Mesenchymal stem cell (in vitro differentiated cells and primary cell): ENCODE measurements around the gene CLTA.

ENCODE experiments used
- DNase-seq: peaks from one replicate; pipeline ENCODE4 v3.0.0-alpha.2; 2013
- H2AFZ ChIP-seq: one replicate; pipeline ENCODE4 v1.6.1; 2013; ENCODE audit warnings: low read depth, mild to moderate bottlenecking, control low read depth, inconsistent platforms, low read length, moderate library complexity
- H2AK5ac ChIP-seq: 2 replicates; pipeline ENCODE4 v1.6.1; 2013; ENCODE audit warnings: low read length, moderate library complexity, mild to moderate bottlenecking, inconsistent platforms; ENCODE audit not compliant: severe bottlenecking
- H2BK120ac ChIP-seq: one replicate; pipeline ENCODE4 v1.6.1; 2013; ENCODE audit warnings: low read depth, mild to moderate bottlenecking, inconsistent platforms, low read length, moderate library complexity
- H2BK12ac ChIP-seq, 2 experiments: one replicate each; pipeline ENCODE4 v1.6.1; 2013; ENCODE audit warnings: inconsistent platforms in 2 of 2, low read length in 2 of 2, mild to moderate bottlenecking in 2 of 2, moderate library complexity in 2 of 2, control low read depth in 1 of 2
- H2BK15ac ChIP-seq: one replicate; pipeline ENCODE4 v1.6.1; 2013; ENCODE audit warnings: mild to moderate bottlenecking, low read depth, inconsistent platforms; ENCODE audit not compliant: poor library complexity, severe bottlenecking
- H2BK5ac ChIP-seq: 2 replicates; pipeline ENCODE4 v1.6.1; 2013; ENCODE audit warnings: low read depth, mild to moderate bottlenecking, low read length, control low read depth, inconsistent platforms; ENCODE audit not compliant: poor library complexity, severe bottlenecking
- H3K14ac ChIP-seq, 2 experiments: one replicate each; pipeline ENCODE4 v1.6.1; 2013; ENCODE audit warnings: inconsistent platforms in 2 of 2, low read length in 2 of 2, control low read depth in 1 of 2, mild to moderate bottlenecking in 1 of 2, moderate library complexity in 1 of 2
- H3K18ac ChIP-seq, 2 experiments: one replicate each; pipeline ENCODE4 v1.6.1; 2013; ENCODE audit warnings: inconsistent platforms in 2 of 2, low read length in 2 of 2, control low read depth in 1 of 2, low read depth in 1 of 2, mild to moderate bottlenecking in 1 of 2
- H3K23ac ChIP-seq, 2 experiments: one replicate each; pipeline ENCODE4 v1.6.1; 2013; ENCODE audit warnings: inconsistent platforms in 2 of 2, low read length in 2 of 2, mild to moderate bottlenecking in 2 of 2, moderate library complexity in 2 of 2, control low read depth in 1 of 2
- H3K27ac ChIP-seq: 2 replicates; pipeline ENCODE4 v1.5.1; 2013; ENCODE audit warnings: mild to moderate bottlenecking, moderate library complexity, low read length, control low read depth, inconsistent platforms; ENCODE audit not compliant: poor library complexity, severe bottlenecking
- H3K27me3 ChIP-seq, 2 experiments: 2 replicates each; pipeline versions ENCODE4 v1.6.1 to v1.7.0; 2013; ENCODE audit warnings: low read length in 2 of 2, mild to moderate bottlenecking in 2 of 2, moderate library complexity in 2 of 2, control low read depth in 1 of 2, inconsistent platforms in 1 of 2; ENCODE audit not compliant: control insufficient read depth in 1 of 2, insufficient read depth in 1 of 2
- H3K36me3 ChIP-seq, 2 experiments: 2 replicates each; pipeline versions ENCODE4 v1.6.1 to v1.7.0; 2013; ENCODE audit warnings: low read length in 2 of 2, control low read depth in 1 of 2, inconsistent platforms in 1 of 2, low read depth in 1 of 2, mild to moderate bottlenecking in 1 of 2; ENCODE audit not compliant: insufficient read depth in 2 of 2, control insufficient read depth in 1 of 2
- H3K4ac ChIP-seq, 2 experiments: one replicate each; pipeline ENCODE4 v1.6.1; 2013; ENCODE audit warnings: inconsistent platforms in 2 of 2, low read length in 2 of 2, mild to moderate bottlenecking in 2 of 2, moderate library complexity in 2 of 2, control low read depth in 1 of 2, low read depth in 1 of 2
- H3K4me1 ChIP-seq: 2 replicates; pipeline ENCODE4 v1.6.1; 2013; ENCODE audit warnings: low read depth, low read length, control low read depth; ENCODE audit not compliant: control insufficient read depth, insufficient read depth
- H3K4me2 ChIP-seq: 2 replicates; pipeline ENCODE4 v1.6.1; 2013; ENCODE audit warnings: low read length, mild to moderate bottlenecking, inconsistent platforms; ENCODE audit not compliant: poor library complexity, severe bottlenecking
- H3K4me3 ChIP-seq, 2 experiments: 2 replicates each; pipeline versions ENCODE4 v1.5.1 to v1.7.0; 2013; ENCODE audit warnings: low read length in 2 of 2, mild to moderate bottlenecking in 2 of 2, control low read depth in 1 of 2, low read depth in 1 of 2; ENCODE audit not compliant: insufficient read depth in 1 of 2
- H3K79me1 ChIP-seq: replicated peaks from 2 replicates; pipeline ENCODE4 v1.6.1; 2013; ENCODE audit warnings: mild to moderate bottlenecking, control low read depth, low read length, inconsistent platforms; ENCODE audit not compliant: poor library complexity, severe bottlenecking
- H3K9ac ChIP-seq: 2 replicates; pipeline ENCODE4 v1.7.0; 2013; ENCODE audit warnings: mild to moderate bottlenecking, low read length, moderate library complexity
- H3K9me3 ChIP-seq: 2 replicates; pipeline ENCODE4 v1.7.0; 2013; ENCODE audit warnings: mild to moderate bottlenecking, low read length; ENCODE audit not compliant: control insufficient read depth
- H4K8ac ChIP-seq: one replicate; pipeline ENCODE4 v1.6.1; 2013; ENCODE audit warnings: inconsistent platforms, mild to moderate bottlenecking, low read length, moderate library complexity
- H4K91ac ChIP-seq: one replicate; pipeline ENCODE4 v1.6.1; 2013; ENCODE audit warnings: mild to moderate bottlenecking, low read length, inconsistent platforms
- WGBS: methylation state at CpG from one replicate; pipeline ENCODE4 v1.1.7; 2013; ENCODE audit warnings: mixed read lengths; 5-methylcytosine and 5-hydroxymethylcytosine counted together

Gene CLTA

DNA sequence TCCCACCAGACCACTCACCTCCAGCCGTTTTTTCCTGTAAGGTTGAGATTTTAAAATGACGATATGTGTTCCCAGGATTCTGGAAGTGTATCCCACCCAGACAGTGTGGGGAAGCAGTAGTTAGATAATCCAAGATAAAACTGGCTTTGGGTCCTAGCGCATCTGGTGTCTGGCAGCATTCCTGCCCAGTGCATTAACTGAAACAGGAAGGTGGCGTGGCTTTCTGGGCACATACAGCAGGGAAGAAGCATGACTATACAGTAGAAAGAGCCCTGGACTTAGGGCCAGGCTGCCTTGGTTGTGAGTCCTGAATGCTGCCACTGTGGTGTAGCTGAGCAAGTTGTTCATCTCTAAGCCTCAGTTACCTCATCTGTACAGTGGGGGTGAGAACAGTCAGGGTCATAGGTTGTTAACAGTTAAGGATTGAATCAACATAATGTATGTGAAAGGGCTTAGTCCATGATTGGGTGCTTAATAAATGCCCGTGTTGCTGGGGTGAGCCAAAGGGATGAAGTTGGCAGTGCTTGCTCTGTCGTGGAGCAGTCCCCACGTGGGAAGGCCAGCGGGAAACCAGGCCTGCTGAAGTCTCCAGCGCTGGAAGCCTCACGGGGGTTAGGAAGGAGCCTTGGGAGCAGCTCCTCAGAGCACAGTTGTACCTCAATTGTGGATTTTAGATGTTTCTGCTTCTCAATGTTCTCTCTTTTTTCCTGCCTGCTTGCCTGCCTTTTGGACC is 18.0 kb downstream of the CLTA start:
- Histone ChIP-seq H3K14ac (no peak overlapping the region), H2BK5ac (no peak overlapping the region), H3K18ac (no peak overlapping the region), H4K91ac (no peak overlapping the region), H2BK12ac (no peak overlapping the region), H4K8ac (no peak overlapping the region), H2BK120ac (no peak overlapping the region), H3K36me3 (peaks cover 64 to 91% of the 10 kb centered on the region in 2 experiments), H2AK5ac (peak overlapping the region; percentile 23), H3K4me2 (no peak overlapping the region), H3K4me1 (peaks cover 16% of the 10 kb centered on the region), H3K4ac (no peak overlapping the region), H3K23ac (peak overlapping the region in 1 of 2 experiments; percentile 28), H3K9ac (peak overlapping the region; percentile 65), H3K9me3 (no peaks in the 10 kb centered on the region), H3K4me3 (no peak overlapping the region), H2BK15ac (no peak overlapping the region), H3K27ac (peak overlapping the region; percentile 67), H3K79me1 (peaks cover 12% of the 10 kb centered on the region), H2AFZ (no peak overlapping the region), H3K27me3 (no peaks in the 10 kb centered on the region)
- DNase-seq, result no peak
- 95% methylated on average over 10 of the region's 10 CpGs for WGBS

DNA sequence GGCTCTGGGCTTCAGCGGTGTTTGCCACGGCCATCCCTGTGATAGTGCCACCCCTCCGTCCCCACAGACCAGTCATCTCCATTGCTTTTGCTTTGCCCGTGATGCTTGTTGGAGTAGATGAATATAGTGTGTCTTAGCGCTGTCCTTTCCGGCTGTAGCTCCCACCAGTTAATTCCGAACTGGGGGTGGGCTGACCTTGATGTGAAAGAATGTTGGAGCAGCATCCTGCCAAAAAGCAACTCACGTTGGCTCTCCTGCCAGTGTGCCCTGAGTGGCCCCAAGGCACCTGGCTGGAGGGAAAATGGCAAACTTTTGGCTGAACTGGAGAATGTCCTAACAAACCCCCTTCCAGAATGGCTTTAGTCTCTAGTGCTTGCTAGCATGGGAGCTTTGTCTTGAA is 20.0 kb downstream of the CLTA start:
- H3K9me3 ChIP-seq, result no peaks in the 10 kb centered on the region

DNA sequence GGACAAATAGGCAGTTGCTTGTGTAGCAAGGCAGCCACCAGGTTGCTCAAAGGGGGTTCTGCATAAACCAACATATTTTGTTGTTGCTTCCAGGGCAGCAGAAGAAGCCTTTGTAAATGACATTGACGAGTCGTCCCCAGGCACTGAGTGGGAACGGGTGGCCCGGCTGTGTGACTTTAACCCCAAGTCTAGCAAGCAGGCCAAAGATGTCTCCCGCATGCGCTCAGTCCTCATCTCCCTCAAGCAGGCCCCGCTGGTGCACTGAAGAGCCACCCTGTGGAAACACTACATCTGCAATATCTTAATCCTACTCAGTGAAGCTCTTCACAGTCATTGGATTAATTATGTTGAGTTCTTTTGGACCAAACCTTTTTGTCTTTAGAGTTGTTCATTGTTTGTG is 20.8 kb downstream of the CLTA start:
- Histone ChIP-seq H3K18ac (no peak overlapping the region), H4K8ac (no peak overlapping the region), H3K36me3 (peaks cover 52 to 87% of the 10 kb centered on the region in 2 experiments), H3K23ac (no peak overlapping the region), H2BK15ac (no peak overlapping the region), H3K9ac (no peak overlapping the region), H3K79me1 (peaks cover 11% of the 10 kb centered on the region), H3K4me3 (no peak overlapping the region), H2AFZ (no peak overlapping the region), H3K27ac (no peak overlapping the region), H4K91ac (no peak overlapping the region), H3K14ac (no peak overlapping the region), H3K4me2 (no peak overlapping the region), H2BK120ac (no peak overlapping the region), H3K9me3 (no peaks in the 10 kb centered on the region), H3K4ac (no peak overlapping the region), H2AK5ac (no peak overlapping the region), H2BK12ac (no peak overlapping the region), H3K4me1 (peaks cover 16% of the 10 kb centered on the region), H2BK5ac (no peak overlapping the region), H3K27me3 (no peaks in the 10 kb centered on the region)
- WGBS, result over 99% methylated on average over 6 of the region's 7 CpGs
- no peak for DNase-seq

More for the DNA sequence above, 20.0 kb downstream of the CLTA start:
- no peak overlapping the region for H3K14ac ChIP-seq
- peaks cover 9% of the 10 kb centered on the region for H3K79me1 ChIP-seq
- H2BK15ac ChIP-seq, result no peak overlapping the region
- H3K9ac ChIP-seq, result no peak overlapping the region
- DNase-seq, result no peak
- no peak overlapping the region for H2AFZ ChIP-seq
- peaks cover 16% of the 10 kb centered on the region for H3K4me1 ChIP-seq
- no peak overlapping the region for H3K23ac ChIP-seq
- H2BK12ac ChIP-seq, result no peak overlapping the region
- H2BK120ac ChIP-seq, result no peak overlapping the region
- H3K18ac ChIP-seq, result no peak overlapping the region
- no peak overlapping the region for H3K4me3 ChIP-seq
- 93% methylated on average over 7 of the region's 8 CpGs for WGBS
- no peak overlapping the region for H2AK5ac ChIP-seq
- no peak overlapping the region for H3K4me2 ChIP-seq
- no peaks in the 10 kb centered on the region for H3K27me3 ChIP-seq
- no peak overlapping the region for H3K27ac ChIP-seq
- no peak overlapping the region for H3K4ac ChIP-seq
- H3K36me3 ChIP-seq, result peaks cover 53 to 89% of the 10 kb centered on the region in 2 experiments
- H4K8ac ChIP-seq, result no peak overlapping the region
- H4K91ac ChIP-seq, result no peak overlapping the region
- no peak overlapping the region for H2BK5ac ChIP-seq

DNA sequence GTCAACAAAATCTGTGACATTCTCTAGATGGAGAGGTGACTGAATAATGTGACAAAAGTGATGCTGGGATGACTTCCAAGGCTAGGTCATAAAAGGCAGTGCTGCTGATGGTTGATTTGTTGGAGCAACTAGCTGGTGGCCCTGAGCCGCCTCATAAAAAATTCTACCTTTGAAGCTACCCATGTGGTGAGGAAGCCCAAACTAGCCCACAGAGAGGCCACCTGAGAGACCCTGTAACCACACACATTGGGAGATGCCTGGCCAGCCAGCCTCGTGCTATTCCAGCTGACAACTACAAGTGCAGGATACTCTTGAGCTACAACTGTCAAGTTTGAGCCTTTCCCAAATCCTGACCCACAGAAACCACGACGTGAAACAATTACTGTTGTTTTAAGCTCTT is 22.7 kb downstream of the CLTA start:
- DNase-seq, result no peak
- Histone ChIP-seq H3K4me1 (peaks cover 11% of the 10 kb centered on the region), H2AFZ (no peak overlapping the region), H3K14ac (no peak overlapping the region), H3K9ac (no peak overlapping the region), H3K4ac (no peak overlapping the region), H3K27ac (no peak overlapping the region), H3K18ac (no peak overlapping the region), H3K36me3 (peaks cover 57 to 90% of the 10 kb centered on the region in 2 experiments), H3K27me3 (no peaks in the 10 kb centered on the region), H2BK120ac (no peak overlapping the region), H3K79me1 (peaks cover 17% of the 10 kb centered on the region), H2BK15ac (no peak overlapping the region), H3K4me3 (no peak overlapping the region), H3K23ac (no peak overlapping the region), H2BK5ac (no peak overlapping the region), H3K9me3 (no peaks in the 10 kb centered on the region), H2AK5ac (no peak overlapping the region), H3K4me2 (no peak overlapping the region), H4K91ac (no peak overlapping the region), H2BK12ac (no peak overlapping the region), H4K8ac (no peak overlapping the region)
- WGBS, result 100% methylated on average over 4 of the region's 4 CpGs
